GM18951 (cell line): ENCODE measurements around the gene SDF2.

Source experiments
- POLR2A ChIP-seq: IDR thresholded peaks from 4 replicates; pipeline ENCODE4 v1.6.1; 2011; ENCODE audit warnings: mild to moderate bottlenecking; ENCODE audit not compliant: insufficient read length, insufficient read depth; ENCODE audit errors: extremely low read depth
- in situ Hi-C: fragments of 300-500 bp; cut with MboI; formaldehyde crosslinking; loops from one replicate; pipeline ENCODE4 v1.12.0; 2022; ENCODE audit warnings: low sequenced_read_pairs, mixed read lengths, inconsistent platforms; ENCODE audit not compliant: unreplicated experiment

Gene SDF2

GRCh38 chr17:28661635-28662526 lies at the start of gene SDF2, which contains the start of gene SUPT6H:
Gene SDF2 (minus strand): TSS chr17:28661906. CDS start chr17:28661876, 30 bp downstream.
Gene SUPT6H (plus strand): TSS chr17:28662205. CDS start chr17:28673402, 11,197 bp downstream.
- TF ChIP-seq POLR2A, result peak; percentile 88
- in situ Hi-C loops, result no loop called here

GRCh38 chr17:28710861-28711722 lies 49.4 kb upstream of the SDF2 start:
- TF ChIP-seq POLR2A, result peak; percentile 78
- in situ Hi-C loops, result no loop called here

GRCh38 chr17:28707339-28707720 lies 45.6 kb upstream of the SDF2 start:
- in situ Hi-C loops, result no loop called here

GRCh38 chr17:28706471-28707338 lies 45.0 kb upstream of the SDF2 start:
- no peak for TF ChIP-seq POLR2A
- in situ Hi-C loops, result no loop called here

More at GRCh38 chr17:28707339-28707720, 45.6 kb upstream of the SDF2 start:
- no peak for TF ChIP-seq POLR2A

- TF ChIP-seq POLR2A, result no peak
- in situ Hi-C loops, result no loop called here
Measured at GRCh38 chr17:28705728-28706334, 44.1 kb upstream of the SDF2 start.

GRCh38 chr17:28705074-28705659 lies 43.5 kb upstream of the SDF2 start:
- no peak for TF ChIP-seq POLR2A
- in situ Hi-C loops, result no loop called here

- in situ Hi-C loops, result no loop called here
- no peak for TF ChIP-seq POLR2A
Measured at GRCh38 chr17:28704219-28704858, 42.6 kb upstream of the SDF2 start.

GRCh38 chr17:28703552-28704218 lies 42.0 kb upstream of the SDF2 start:
- in situ Hi-C loops, result no loop called here

GRCh38 chr17:28702752-28703150 lies 41.0 kb upstream of the SDF2 start:
- in situ Hi-C loops, result no loop called here
- TF ChIP-seq POLR2A, result no peak

More at GRCh38 chr17:28703552-28704218, 42.0 kb upstream of the SDF2 start:
- TF ChIP-seq POLR2A, result no peak

- in situ Hi-C loops, result no loop called here
- no peak for TF ChIP-seq POLR2A
Measured at GRCh38 chr17:28702026-28702751, 40.5 kb upstream of the SDF2 start.
